ENCODE results near the gene KMT2B.
A peak's percentile ranks its signal among the peaks of the same experiment; 100 is the strongest.

Gene KMT2B

DNA sequence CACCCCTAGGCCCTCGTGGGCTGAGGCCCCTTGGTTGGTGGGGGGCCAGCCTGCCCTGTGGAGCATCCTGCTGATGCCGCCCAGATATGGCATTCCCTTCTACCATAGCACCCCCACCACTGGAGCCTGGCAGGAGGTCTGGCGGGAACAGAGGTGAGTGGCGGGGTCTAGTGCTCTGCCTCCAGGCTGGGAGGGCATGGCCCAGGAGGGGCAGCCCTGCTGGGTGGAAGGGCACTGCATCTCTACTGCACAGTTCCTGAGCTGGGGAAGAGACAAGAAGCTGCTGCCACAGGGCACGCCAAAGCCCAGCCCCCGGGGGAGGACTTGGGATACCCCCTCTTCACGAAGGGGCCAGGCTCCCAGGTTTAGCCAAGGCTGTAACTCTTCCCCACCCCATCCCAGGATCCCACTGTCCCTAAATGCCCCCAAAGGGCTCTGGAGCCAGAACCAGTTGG, 2.4 kb upstream of the KMT2B start:
- in situ Hi-C loops (cut with HindIII; ENCODE audit: low sequenced_read_pairs) = no loop called here
- no peak overlapping the region for H3K4me3 ChIP-seq (ENCODE audit: low read depth, low read length)
- DNase-seq (ENCODE audit: low read depth) = no peak
- TF ChIP-seq, protein P1, sequence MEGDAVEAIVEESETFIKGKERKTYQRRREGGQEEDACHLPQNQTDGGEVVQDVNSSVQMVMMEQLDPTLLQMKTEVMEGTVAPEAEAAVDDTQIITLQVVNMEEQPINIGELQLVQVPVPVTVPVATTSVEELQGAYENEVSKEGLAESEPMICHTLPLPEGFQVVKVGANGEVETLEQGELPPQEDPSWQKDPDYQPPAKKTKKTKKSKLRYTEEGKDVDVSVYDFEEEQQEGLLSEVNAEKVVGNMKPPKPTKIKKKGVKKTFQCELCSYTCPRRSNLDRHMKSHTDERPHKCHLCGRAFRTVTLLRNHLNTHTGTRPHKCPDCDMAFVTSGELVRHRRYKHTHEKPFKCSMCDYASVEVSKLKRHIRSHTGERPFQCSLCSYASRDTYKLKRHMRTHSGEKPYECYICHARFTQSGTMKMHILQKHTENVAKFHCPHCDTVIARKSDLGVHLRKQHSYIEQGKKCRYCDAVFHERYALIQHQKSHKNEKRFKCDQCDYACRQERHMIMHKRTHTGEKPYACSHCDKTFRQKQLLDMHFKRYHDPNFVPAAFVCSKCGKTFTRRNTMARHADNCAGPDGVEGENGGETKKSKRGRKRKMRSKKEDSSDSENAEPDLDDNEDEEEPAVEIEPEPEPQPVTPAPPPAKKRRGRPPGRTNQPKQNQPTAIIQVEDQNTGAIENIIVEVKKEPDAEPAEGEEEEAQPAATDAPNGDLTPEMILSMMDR (IDR thresholded peaks at IDR 0.05; ENCODE audit: low read depth, low read length, missing control alignments) = no peak

DNA sequence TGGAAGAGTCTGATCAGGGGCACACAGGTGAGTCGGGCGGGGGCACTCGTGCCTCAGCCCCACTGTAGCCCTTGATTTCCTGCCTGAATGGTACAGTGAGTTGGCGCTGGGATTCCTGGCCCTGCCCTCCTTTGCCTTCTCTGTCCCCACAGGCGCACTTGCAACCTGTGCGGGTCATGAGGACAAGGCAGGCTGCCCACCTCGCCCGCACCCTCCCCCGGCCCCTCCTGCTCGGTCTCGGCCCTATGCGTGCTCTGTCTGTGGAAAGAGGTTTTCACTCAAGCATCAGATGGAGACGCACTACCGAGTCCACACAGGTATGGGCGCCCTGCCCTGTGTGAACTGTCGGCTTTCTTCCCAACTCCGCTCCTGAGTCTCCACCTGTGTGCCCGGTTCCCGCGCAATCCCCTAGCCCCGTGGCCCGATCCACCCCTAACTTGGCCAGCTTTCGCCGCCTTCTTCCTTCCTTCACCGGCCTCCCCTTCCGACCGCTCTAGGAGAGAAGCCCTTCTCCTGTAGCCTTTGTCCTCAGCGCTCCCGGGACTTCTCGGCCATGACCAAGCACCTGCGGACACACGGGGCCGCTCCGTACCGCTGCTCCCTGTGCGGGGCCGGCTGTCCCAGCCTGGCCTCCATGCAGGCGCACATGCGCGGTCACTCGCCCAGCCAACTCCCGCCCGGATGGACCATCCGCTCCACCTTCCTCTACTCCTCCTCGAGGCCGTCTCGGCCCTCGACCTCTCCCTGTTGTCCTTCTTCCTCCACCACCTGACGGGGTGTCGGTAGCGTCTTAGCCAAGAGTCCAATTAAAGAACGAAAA, 1.6 kb upstream of the KMT2B start:
- TF ChIP-seq, protein P1 (IDR thresholded peaks at IDR 0.05; ENCODE audit: low read depth, low read length, missing control alignments) = no peak
- H3K4me3 ChIP-seq (ENCODE audit: low read depth, low read length) = peak overlapping the region; percentile 70
- peak; percentile 2 for DNase-seq (ENCODE audit: low read depth)
- in situ Hi-C loops (cut with HindIII; ENCODE audit: low sequenced_read_pairs) = no loop called here

DNA sequence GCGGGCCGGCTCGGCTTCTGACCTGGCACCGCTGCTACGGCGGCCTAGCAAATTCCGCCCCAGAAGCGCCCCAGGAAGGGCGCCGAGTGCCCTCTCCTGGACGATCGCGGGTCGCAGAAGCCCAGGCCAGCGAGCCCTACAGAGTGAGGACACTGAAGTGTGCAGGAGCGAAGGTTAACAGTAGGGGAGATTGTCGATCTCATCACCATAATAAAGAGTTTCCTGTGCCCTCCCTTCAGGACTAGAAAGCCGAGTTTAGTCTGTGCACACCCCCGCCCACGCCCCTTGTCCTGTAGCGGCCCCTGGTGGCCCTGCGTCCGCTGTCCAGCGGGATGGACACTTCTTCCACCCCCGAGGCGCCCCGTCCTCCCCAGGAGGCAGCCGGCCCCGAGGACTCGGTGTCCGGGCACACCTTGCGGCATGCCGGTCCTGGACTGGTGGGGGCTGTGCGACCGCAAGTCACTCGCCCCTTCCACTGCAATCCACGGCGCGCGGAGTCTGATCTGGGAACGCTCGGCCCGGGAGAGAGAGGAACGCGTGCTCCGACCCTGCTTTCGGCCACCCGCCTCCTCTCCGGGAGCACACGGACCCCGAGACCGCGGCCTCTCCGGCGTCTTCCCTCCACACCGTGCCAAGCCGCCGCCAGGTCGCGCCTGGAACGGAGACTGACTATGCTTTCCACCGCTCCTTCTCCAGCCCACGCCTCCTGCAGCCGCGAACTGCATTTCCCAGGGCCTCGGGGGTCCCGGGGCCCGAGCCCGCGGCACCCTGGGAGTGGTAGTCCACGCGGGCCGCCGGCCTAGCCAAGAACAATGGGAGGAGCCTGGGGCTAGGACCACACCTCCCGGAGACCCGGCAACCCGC, 770 bp upstream of the KMT2B start:
- peak overlapping the region; percentile 70 for H3K4me3 ChIP-seq (ENCODE audit: low read depth, low read length)
- in situ Hi-C loops (cut with HindIII; ENCODE audit: low sequenced_read_pairs) = no loop called here
- TF ChIP-seq, protein P1 (IDR thresholded peaks at IDR 0.05; ENCODE audit: low read depth, low read length, missing control alignments) = peak; percentile 88
- peak; percentile 44 for DNase-seq (ENCODE audit: low read depth)

DNA sequence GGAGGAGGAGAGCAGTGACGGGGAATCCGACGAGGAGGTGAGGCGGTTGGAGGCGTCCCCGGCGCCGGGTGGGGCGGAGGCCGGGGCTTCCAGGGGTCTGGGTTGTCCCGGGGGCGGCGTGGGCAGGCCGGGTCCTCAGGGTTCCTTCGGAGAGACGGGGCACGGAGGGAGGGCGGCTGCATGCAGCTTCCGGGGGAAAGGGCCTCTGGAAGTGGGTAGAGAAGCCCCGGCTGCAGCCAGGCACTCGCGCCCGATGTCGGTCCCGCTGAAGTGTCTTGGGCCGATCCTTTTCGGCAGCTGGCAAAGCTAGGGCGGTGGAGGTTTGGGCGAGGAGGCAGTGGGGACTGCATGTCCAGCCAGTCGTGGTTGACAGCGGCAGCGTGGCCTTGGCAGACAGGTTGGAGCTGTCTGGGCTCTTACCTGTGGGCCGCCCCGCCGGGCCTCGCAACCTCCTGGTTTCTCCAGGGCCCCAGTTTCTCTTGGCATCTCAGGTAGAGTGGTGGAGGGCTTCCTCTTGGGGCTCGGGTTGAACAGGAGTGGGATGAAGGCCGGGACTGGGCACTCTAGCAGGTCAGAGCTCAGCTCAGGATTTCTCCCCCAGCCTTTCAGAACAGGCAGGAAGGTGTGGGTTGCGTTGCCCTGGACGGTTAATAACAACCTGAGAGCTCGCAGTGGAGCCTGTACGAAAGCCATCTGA, 690 bp downstream of the KMT2B start:
- DNase-seq (ENCODE audit: low read depth) = no peak
- H3K4me3 ChIP-seq (ENCODE audit: low read depth, low read length) = peak overlapping the region; percentile 82
- TF ChIP-seq, protein P1 (IDR thresholded peaks at IDR 0.05; ENCODE audit: low read depth, low read length, missing control alignments) = no peak
- in situ Hi-C loops (cut with HindIII; ENCODE audit: low sequenced_read_pairs) = no loop called here

DNA sequence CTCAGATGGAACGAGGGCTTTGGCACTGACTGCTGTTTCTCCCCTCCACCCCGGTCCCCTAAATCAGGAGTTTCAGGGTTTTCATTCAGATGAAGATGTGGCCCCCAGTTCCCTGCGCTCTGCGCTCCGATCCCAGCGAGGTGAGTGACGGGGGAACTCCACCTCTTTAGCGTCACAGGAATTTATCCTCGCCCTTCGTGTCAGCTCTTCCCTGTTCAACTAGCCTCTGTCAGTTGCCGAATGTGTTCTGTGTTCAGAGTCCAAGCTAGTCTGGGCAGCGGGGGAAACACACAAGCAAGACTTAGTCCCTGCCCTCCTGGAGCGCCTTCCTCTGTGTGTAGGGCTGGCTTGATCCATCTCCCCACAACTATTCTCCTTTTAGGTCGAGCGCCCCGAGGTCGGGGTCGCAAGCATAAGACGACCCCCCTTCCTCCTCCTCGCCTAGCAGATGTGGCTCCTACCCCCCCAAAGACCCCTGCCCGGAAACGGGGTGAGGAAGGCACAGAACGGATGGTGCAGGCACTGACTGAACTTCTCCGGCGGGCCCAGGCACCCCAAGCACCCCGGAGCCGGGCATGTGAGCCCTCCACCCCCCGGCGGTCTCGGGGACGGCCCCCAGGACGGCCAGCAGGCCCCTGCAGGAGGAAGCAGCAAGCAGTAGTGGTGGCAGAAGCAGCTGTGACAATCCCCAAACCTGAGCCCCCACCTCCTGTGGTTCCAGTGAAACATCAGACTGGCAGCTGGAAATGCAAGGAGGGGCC, 1.8 kb downstream of the KMT2B start:
- TF ChIP-seq, protein P1 (IDR thresholded peaks at IDR 0.05; ENCODE audit: low read depth, low read length, missing control alignments) = no peak
- no peak for DNase-seq (ENCODE audit: low read depth)
- peak overlapping the region; percentile 82 for H3K4me3 ChIP-seq (ENCODE audit: low read depth, low read length)
- in situ Hi-C loops (cut with HindIII; ENCODE audit: low sequenced_read_pairs) = no loop called here
